Stimulated activated CD4-positive, alpha-beta T cell treated with anti-CD3 and anti-CD28 coated beads, Interleukin-4, amount 100 ng/mL, for 4 hours (primary cell): ENCODE data around the gene CTBP2.

Experiments used
- DNase-seq, 2 experiments: peaks; one replicate each; pipeline ENCODE4 v3.0.0-alpha.2; 2020

The CTBP2 gene

GRCh38 chr10:125101581-125101980 is 58.8 kb downstream of the CTBP2 start:
- DNase-seq = no peak

- DNase-seq = no peak
Observed at GRCh38 chr10:125101049-125101448, 59.3 kb downstream of the CTBP2 start.

- DNase-seq = no peak
Observed at GRCh38 chr10:125097409-125098070, 62.8 kb downstream of the CTBP2 start.

GRCh38 chr10:125096975-125097374 is 63.4 kb downstream of the CTBP2 start:
- DNase-seq = no peak

- no peak for DNase-seq
Observed at GRCh38 chr10:125096371-125096770, 64.0 kb downstream of the CTBP2 start.

GRCh38 chr10:125095776-125096175 is 64.6 kb downstream of the CTBP2 start:
- no peak for DNase-seq

- DNase-seq = no peak
Observed at GRCh38 chr10:125095228-125095627, 65.1 kb downstream of the CTBP2 start.

- DNase-seq = no peak
Observed at GRCh38 chr10:125094806-125095205, 65.6 kb downstream of the CTBP2 start.

- no peak for DNase-seq
Observed at GRCh38 chr10:125093974-125094705, 66.2 kb downstream of the CTBP2 start.

GRCh38 chr10:125093199-125093973 is 67.0 kb downstream of the CTBP2 start:
- DNase-seq = no peak

GRCh38 chr10:125092564-125093031 is 67.8 kb downstream of the CTBP2 start:
- DNase-seq = no peak

- no peak for DNase-seq
Observed at GRCh38 chr10:125091891-125092290, 68.5 kb downstream of the CTBP2 start.

- no peak for DNase-seq
Observed at GRCh38 chr10:125089469-125089868, 70.9 kb downstream of the CTBP2 start.

GRCh38 chr10:125087897-125088215 is 72.5 kb downstream of the CTBP2 start:
- no peak for DNase-seq

GRCh38 chr10:125087191-125087896 is 73.0 kb downstream of the CTBP2 start:
- DNase-seq = no peak

GRCh38 chr10:125086691-125087090 is 73.7 kb downstream of the CTBP2 start:
- DNase-seq = no peak

GRCh38 chr10:125085258-125086054 is 74.9 kb downstream of the CTBP2 start:
- DNase-seq = no peak

GRCh38 chr10:125084614-125085257 is 75.6 kb downstream of the CTBP2 start:
- no peak for DNase-seq

GRCh38 chr10:125084191-125084613 is 76.2 kb downstream of the CTBP2 start:
- no peak for DNase-seq

- no peak for DNase-seq
Observed at GRCh38 chr10:125083576-125083920, 76.8 kb downstream of the CTBP2 start.

- no peak for DNase-seq
Observed at GRCh38 chr10:125082881-125083575, 77.3 kb downstream of the CTBP2 start.
